Measurements from ENCODE around the gene CCDC50.

Gene CCDC50

GRCh38 chr3:191430103-191430502 is 100.9 kb downstream of the CCDC50 start:
- no peak for DNase-seq

- no peak for DNase-seq
Observed at GRCh38 chr3:191431160-191431822, 102.1 kb downstream of the CCDC50 start.

DNA sequence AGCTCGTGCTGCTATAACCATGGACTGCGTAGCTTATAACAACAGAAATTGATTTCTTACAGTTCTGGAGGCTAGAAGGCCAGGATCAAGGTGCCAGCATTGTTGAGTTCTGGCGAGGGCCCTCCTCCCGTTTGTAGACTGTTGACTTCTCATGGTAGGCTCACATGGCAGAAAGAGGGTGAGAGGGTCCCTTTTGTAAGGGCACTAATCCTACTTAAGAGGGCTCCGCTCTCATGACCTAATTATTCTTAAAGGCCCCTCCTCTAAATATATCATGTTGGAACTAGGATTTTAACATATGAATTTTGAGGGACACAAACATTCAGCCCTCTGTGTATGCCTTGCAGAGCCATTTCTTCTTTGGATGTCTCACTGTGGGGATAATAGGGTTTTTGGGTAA is 103.0 kb downstream of the CCDC50 start:
- DNase-seq = no peak

- DNase-seq = no peak
Observed at GRCh38 chr3:191434024-191434423, 104.8 kb downstream of the CCDC50 start.

DNA sequence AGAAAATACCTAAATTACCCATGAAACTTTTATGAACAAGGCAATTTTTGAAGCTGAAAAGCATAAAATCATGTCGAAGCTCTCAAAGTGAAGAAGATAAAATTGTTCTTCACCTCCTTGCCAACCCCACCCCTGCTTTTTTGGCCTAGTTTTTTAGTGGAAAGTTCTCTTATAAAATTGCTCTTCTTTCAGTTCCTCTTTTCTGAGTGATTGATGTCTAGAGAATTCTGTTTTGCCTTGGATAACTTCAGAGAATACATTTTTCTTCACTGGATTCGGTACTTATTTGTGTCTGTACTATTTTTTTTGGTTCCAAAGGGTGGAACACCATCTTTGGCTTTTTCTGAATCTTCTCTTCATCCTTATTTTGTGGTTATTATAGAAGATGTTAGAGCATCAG is 106.8 kb downstream of the CCDC50 start:
- DNase-seq = no peak

- no peak for DNase-seq
Observed at GRCh38 chr3:191438150-191438814, 109.1 kb downstream of the CCDC50 start.

DNA sequence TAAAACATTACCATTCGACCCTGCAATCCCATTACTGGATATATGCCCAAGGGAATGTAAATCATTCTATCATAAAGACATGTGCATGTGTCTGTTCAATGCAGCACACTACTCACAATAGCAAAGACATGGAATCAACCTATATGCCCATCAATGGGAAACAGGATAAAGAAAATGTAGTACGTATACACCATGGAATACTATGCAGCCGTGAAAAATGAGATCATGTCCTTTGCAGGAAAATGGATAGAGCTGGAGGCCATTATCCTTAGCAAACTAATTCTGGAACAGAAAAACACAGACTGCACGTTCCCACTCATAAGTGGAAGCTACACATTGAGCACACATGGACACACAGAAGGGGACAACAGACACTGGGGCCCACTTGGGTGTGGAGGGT is 111.3 kb downstream of the CCDC50 start:
- DNase-seq = no peak

GRCh38 chr3:191441687-191442086 is 112.5 kb downstream of the CCDC50 start:
- DNase-seq = no peak

- no peak for DNase-seq
Observed at GRCh38 chr3:191444569-191444968, 115.4 kb downstream of the CCDC50 start.
